Mesenchymal stem cell (in vitro differentiated cells and primary cell): ENCODE results near the gene BRAF.

ENCODE experiments used
- DNase-seq: peaks from one replicate; pipeline ENCODE4 v3.0.0-alpha.2; 2013
- H2AFZ ChIP-seq: one replicate; pipeline ENCODE4 v1.6.1; 2013; ENCODE audit warnings: low read depth, mild to moderate bottlenecking, control low read depth, inconsistent platforms, low read length, moderate library complexity
- H2AK5ac ChIP-seq: 2 replicates; pipeline ENCODE4 v1.6.1; 2013; ENCODE audit warnings: low read length, moderate library complexity, mild to moderate bottlenecking, inconsistent platforms; ENCODE audit not compliant: severe bottlenecking
- H2BK120ac ChIP-seq: one replicate; pipeline ENCODE4 v1.6.1; 2013; ENCODE audit warnings: low read depth, mild to moderate bottlenecking, inconsistent platforms, low read length, moderate library complexity
- H2BK12ac ChIP-seq, 2 experiments: one replicate each; pipeline ENCODE4 v1.6.1; 2013; ENCODE audit warnings: inconsistent platforms in 2 of 2, low read length in 2 of 2, mild to moderate bottlenecking in 2 of 2, moderate library complexity in 2 of 2, control low read depth in 1 of 2
- H2BK15ac ChIP-seq: one replicate; pipeline ENCODE4 v1.6.1; 2013; ENCODE audit warnings: mild to moderate bottlenecking, low read depth, inconsistent platforms; ENCODE audit not compliant: poor library complexity, severe bottlenecking
- H2BK5ac ChIP-seq: 2 replicates; pipeline ENCODE4 v1.6.1; 2013; ENCODE audit warnings: low read depth, mild to moderate bottlenecking, low read length, control low read depth, inconsistent platforms; ENCODE audit not compliant: poor library complexity, severe bottlenecking
- H3K14ac ChIP-seq, 2 experiments: one replicate each; pipeline ENCODE4 v1.6.1; 2013; ENCODE audit warnings: inconsistent platforms in 2 of 2, low read length in 2 of 2, control low read depth in 1 of 2, mild to moderate bottlenecking in 1 of 2, moderate library complexity in 1 of 2
- H3K18ac ChIP-seq, 2 experiments: one replicate each; pipeline ENCODE4 v1.6.1; 2013; ENCODE audit warnings: inconsistent platforms in 2 of 2, low read length in 2 of 2, control low read depth in 1 of 2, low read depth in 1 of 2, mild to moderate bottlenecking in 1 of 2
- H3K23ac ChIP-seq, 2 experiments: one replicate each; pipeline ENCODE4 v1.6.1; 2013; ENCODE audit warnings: inconsistent platforms in 2 of 2, low read length in 2 of 2, mild to moderate bottlenecking in 2 of 2, moderate library complexity in 2 of 2, control low read depth in 1 of 2
- H3K27ac ChIP-seq: 2 replicates; pipeline ENCODE4 v1.5.1; 2013; ENCODE audit warnings: mild to moderate bottlenecking, moderate library complexity, low read length, control low read depth, inconsistent platforms; ENCODE audit not compliant: poor library complexity, severe bottlenecking
- H3K27me3 ChIP-seq, 2 experiments: 2 replicates each; pipeline versions ENCODE4 v1.6.1 to v1.7.0; 2013; ENCODE audit warnings: low read length in 2 of 2, mild to moderate bottlenecking in 2 of 2, moderate library complexity in 2 of 2, control low read depth in 1 of 2, inconsistent platforms in 1 of 2; ENCODE audit not compliant: control insufficient read depth in 1 of 2, insufficient read depth in 1 of 2
- H3K36me3 ChIP-seq, 2 experiments: 2 replicates each; pipeline versions ENCODE4 v1.6.1 to v1.7.0; 2013; ENCODE audit warnings: low read length in 2 of 2, control low read depth in 1 of 2, inconsistent platforms in 1 of 2, low read depth in 1 of 2, mild to moderate bottlenecking in 1 of 2; ENCODE audit not compliant: insufficient read depth in 2 of 2, control insufficient read depth in 1 of 2
- H3K4ac ChIP-seq, 2 experiments: one replicate each; pipeline ENCODE4 v1.6.1; 2013; ENCODE audit warnings: inconsistent platforms in 2 of 2, low read length in 2 of 2, mild to moderate bottlenecking in 2 of 2, moderate library complexity in 2 of 2, control low read depth in 1 of 2, low read depth in 1 of 2
- H3K4me1 ChIP-seq: 2 replicates; pipeline ENCODE4 v1.6.1; 2013; ENCODE audit warnings: low read depth, low read length, control low read depth; ENCODE audit not compliant: control insufficient read depth, insufficient read depth
- H3K4me2 ChIP-seq: 2 replicates; pipeline ENCODE4 v1.6.1; 2013; ENCODE audit warnings: low read length, mild to moderate bottlenecking, inconsistent platforms; ENCODE audit not compliant: poor library complexity, severe bottlenecking
- H3K4me3 ChIP-seq, 2 experiments: 2 replicates each; pipeline versions ENCODE4 v1.5.1 to v1.7.0; 2013; ENCODE audit warnings: low read length in 2 of 2, mild to moderate bottlenecking in 2 of 2, control low read depth in 1 of 2, low read depth in 1 of 2; ENCODE audit not compliant: insufficient read depth in 1 of 2
- H3K79me1 ChIP-seq: replicated peaks from 2 replicates; pipeline ENCODE4 v1.6.1; 2013; ENCODE audit warnings: mild to moderate bottlenecking, control low read depth, low read length, inconsistent platforms; ENCODE audit not compliant: poor library complexity, severe bottlenecking
- H3K9ac ChIP-seq: 2 replicates; pipeline ENCODE4 v1.7.0; 2013; ENCODE audit warnings: mild to moderate bottlenecking, low read length, moderate library complexity
- H3K9me3 ChIP-seq: 2 replicates; pipeline ENCODE4 v1.7.0; 2013; ENCODE audit warnings: mild to moderate bottlenecking, low read length; ENCODE audit not compliant: control insufficient read depth
- H4K8ac ChIP-seq: one replicate; pipeline ENCODE4 v1.6.1; 2013; ENCODE audit warnings: inconsistent platforms, mild to moderate bottlenecking, low read length, moderate library complexity
- H4K91ac ChIP-seq: one replicate; pipeline ENCODE4 v1.6.1; 2013; ENCODE audit warnings: mild to moderate bottlenecking, low read length, inconsistent platforms
- WGBS: methylation state at CpG from one replicate; pipeline ENCODE4 v1.1.7; 2013; ENCODE audit warnings: mixed read lengths; 5-methylcytosine and 5-hydroxymethylcytosine counted together

The BRAF gene

GRCh38 chr7:140675726-140676125, 249.0 kb downstream of the BRAF start:
- H3K27me3 ChIP-seq: no peaks in the 10 kb centered on the region
- no peak overlapping the region for H3K4ac ChIP-seq
- H3K23ac ChIP-seq: no peak overlapping the region
- H2BK5ac ChIP-seq: no peak overlapping the region
- peaks cover 23 to 39% of the 10 kb centered on the region in 2 experiments for H3K36me3 ChIP-seq
- no peak overlapping the region for H2BK120ac ChIP-seq
- H3K4me1 ChIP-seq: peaks cover 17% of the 10 kb centered on the region
- no peak overlapping the region for H4K8ac ChIP-seq
- H2BK12ac ChIP-seq: no peak overlapping the region
- no peak overlapping the region for H3K27ac ChIP-seq
- no peak for DNase-seq
- H3K79me1 ChIP-seq: peaks cover 14% of the 10 kb centered on the region
- no peak overlapping the region for H2AK5ac ChIP-seq
- no peaks in the 10 kb centered on the region for H3K9me3 ChIP-seq
- H3K14ac ChIP-seq: no peak overlapping the region
- H2BK15ac ChIP-seq: no peak overlapping the region
- H2AFZ ChIP-seq: no peak overlapping the region
- H3K4me3 ChIP-seq: peak overlapping the region in 1 of 2 experiments; percentile 17
- H4K91ac ChIP-seq: no peak overlapping the region
- peak overlapping the region; percentile 43 for H3K9ac ChIP-seq
- WGBS: 91% methylated on average over 3 of the region's 4 CpGs
- H3K18ac ChIP-seq: no peak overlapping the region
- H3K4me2 ChIP-seq: no peak overlapping the region

GRCh38 chr7:140674899-140675701, 249.6 kb downstream of the BRAF start:
- H2AFZ ChIP-seq: no peak overlapping the region
- no peak overlapping the region for H3K4me2 ChIP-seq
- H3K36me3 ChIP-seq: peaks cover 18 to 33% of the 10 kb centered on the region in 2 experiments
- H2BK120ac ChIP-seq: no peak overlapping the region
- H3K9ac ChIP-seq: peak overlapping the region; percentile 86
- H4K8ac ChIP-seq: no peak overlapping the region
- H3K18ac ChIP-seq: no peak overlapping the region
- H3K27me3 ChIP-seq: no peaks in the 10 kb centered on the region
- DNase-seq: peak; percentile 70
- H3K79me1 ChIP-seq: peaks cover 14% of the 10 kb centered on the region
- no peak overlapping the region for H2BK5ac ChIP-seq
- peak overlapping the region in 1 of 2 experiments; percentile 89 for H3K4me3 ChIP-seq
- H3K4ac ChIP-seq: no peak overlapping the region
- H2BK12ac ChIP-seq: no peak overlapping the region
- 56% methylated on average over 7 of the region's 8 CpGs for WGBS
- no peaks in the 10 kb centered on the region for H3K9me3 ChIP-seq
- no peak overlapping the region for H2BK15ac ChIP-seq
- H3K23ac ChIP-seq: no peak overlapping the region
- H3K27ac ChIP-seq: no peak overlapping the region
- H4K91ac ChIP-seq: no peak overlapping the region
- peaks cover 17% of the 10 kb centered on the region for H3K4me1 ChIP-seq
- H3K14ac ChIP-seq: no peak overlapping the region
- no peak overlapping the region for H2AK5ac ChIP-seq

DNA sequence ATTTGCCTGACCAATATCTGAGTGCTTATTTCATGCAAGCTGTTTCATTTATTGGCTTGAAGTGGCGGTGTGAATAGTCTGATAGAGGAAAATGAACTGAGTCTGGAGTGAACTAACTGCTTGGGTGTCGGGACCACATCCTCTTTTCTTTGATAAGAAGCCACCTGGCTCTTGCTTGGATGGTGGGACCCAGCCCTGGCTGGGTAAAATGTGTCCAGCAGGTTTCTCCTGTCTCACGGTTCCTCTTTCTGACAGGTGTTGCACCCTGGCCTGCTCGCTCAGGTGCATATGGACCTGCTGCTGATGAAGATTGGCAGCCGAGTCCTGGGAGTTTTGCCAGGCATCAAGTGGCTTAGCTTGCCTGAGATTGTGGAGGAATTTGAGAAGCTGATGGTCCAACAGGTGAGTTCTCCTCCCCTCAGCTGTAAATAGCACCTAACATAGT, 250.4 kb downstream of the BRAF start:
- Histone ChIP-seq H3K9me3 (no peaks in the 10 kb centered on the region), H3K4me1 (peaks cover 17% of the 10 kb centered on the region), H3K4ac (no peak overlapping the region), H4K8ac (no peak overlapping the region), H3K23ac (no peak overlapping the region), H2BK12ac (peak overlapping the region in 1 of 2 experiments; percentile 32), H3K4me2 (no peak overlapping the region), H2BK15ac (no peak overlapping the region), H2AFZ (no peak overlapping the region), H2BK120ac (no peak overlapping the region), H2BK5ac (no peak overlapping the region), H3K36me3 (peaks cover 17 to 27% of the 10 kb centered on the region in 2 experiments), H3K27ac (no peak overlapping the region), H3K4me3 (peak overlapping the region in 1 of 2 experiments; percentile 89), H3K14ac (no peak overlapping the region), H3K9ac (peak overlapping the region; percentile 86), H2AK5ac (no peak overlapping the region), H3K18ac (no peak overlapping the region), H3K79me1 (peaks cover 14% of the 10 kb centered on the region), H4K91ac (no peak overlapping the region), H3K27me3 (no peaks in the 10 kb centered on the region)
- DNase-seq: no peak
- WGBS: 97% methylated on average over 5 of the region's 5 CpGs

- H2BK120ac ChIP-seq: no peak overlapping the region
- no peak for DNase-seq
- peak overlapping the region; percentile 98 for H3K4me2 ChIP-seq
- H2BK5ac ChIP-seq: no peak overlapping the region
- no peak overlapping the region for H3K18ac ChIP-seq
- H4K8ac ChIP-seq: no peak overlapping the region
- H3K4me1 ChIP-seq: peaks cover 17% of the 10 kb centered on the region
- H4K91ac ChIP-seq: no peak overlapping the region
- H3K27ac ChIP-seq: no peak overlapping the region
- no peaks in the 10 kb centered on the region for H3K9me3 ChIP-seq
- peak overlapping the region; percentile 86 for H3K9ac ChIP-seq
- peaks cover 11% of the 10 kb centered on the region for H3K79me1 ChIP-seq
- H3K14ac ChIP-seq: no peak overlapping the region
- peaks cover 11 to 21% of the 10 kb centered on the region in 2 experiments for H3K36me3 ChIP-seq
- H2AK5ac ChIP-seq: no peak overlapping the region
- H3K27me3 ChIP-seq: no peaks in the 10 kb centered on the region
- peak overlapping the region in 1 of 2 experiments; percentile 1 for H3K4ac ChIP-seq
- peak overlapping the region; percentile 80 to 89 for H3K4me3 ChIP-seq
- no peak overlapping the region for H2BK15ac ChIP-seq
- 56% methylated on average over 18 of the region's 18 CpGs for WGBS
- H3K23ac ChIP-seq: no peak overlapping the region
- H2BK12ac ChIP-seq: peak overlapping the region in 1 of 2 experiments; percentile 3
- peak overlapping the region; percentile 94 for H2AFZ ChIP-seq
Measured at GRCh38 chr7:140673774-140674155, 251.0 kb downstream of the BRAF start.
